Neural progenitor cell (in vitro differentiated cells): ENCODE measurements around the gene MDM4.

Experiments
- CTCF ChIP-seq: fragments of 200-600 bp; sonication (generic); IDR thresholded peaks from 2 replicates; pipeline ENCODE4 v1.5.1; 2017; ENCODE audit warnings: antibody characterized with exemption, mild to moderate bottlenecking
- EZH2phosphoT487 ChIP-seq: fragments of 200-600 bp; sonication (generic); IDR thresholded peaks from 2 replicates; pipeline ENCODE4 v1.6.1; 2017; ENCODE audit warnings: antibody characterized with exemption

GRCh38 chr1:204577794-204578478 is 61.7 kb downstream of the MDM4 start:
- TF ChIP-seq CTCF (no peak), EZH2phosphoT487 (no peak)
